ENCODE measurements around the gene SRP19.

DNA sequence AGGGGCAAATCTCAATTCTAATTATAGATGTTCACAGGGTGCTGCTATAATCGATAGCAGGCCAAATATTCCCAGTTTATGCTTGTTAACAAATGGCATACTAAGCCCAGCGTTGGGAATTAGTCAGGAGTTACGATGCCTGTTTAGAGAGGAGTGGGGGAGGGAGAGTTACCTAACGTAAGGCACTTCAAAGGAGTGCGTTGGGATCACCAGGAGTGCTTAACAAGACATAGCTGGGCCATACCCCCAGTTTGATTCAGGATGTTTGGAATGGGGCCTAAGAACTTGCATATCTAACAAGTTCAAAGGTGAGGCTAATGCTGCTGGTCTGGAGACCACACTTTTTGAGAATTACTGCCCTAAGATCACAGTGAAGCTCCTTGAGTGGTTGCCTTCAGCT is 14.5 kb upstream of the SRP19 start:
- TF ChIP-seq CTCF (IDR thresholded peaks at IDR 0.05; ENCODE audit: control extremely low read depth in 1 of 3, insufficient read depth in 1 of 3, low read depth in 1 of 3, low read length in 3 of 3), result no peak
- TF ChIP-seq SUZ12 (IDR thresholded peaks at IDR 0.05; ENCODE audit: low read length), result no peak
- TF ChIP-seq EGR1 (IDR thresholded peaks at IDR 0.05; ENCODE audit: borderline replicate concordance, low read depth, low read length), result no peak
- no peak for TF ChIP-seq CBX8 (IDR thresholded peaks at IDR 0.05; ENCODE audit: borderline replicate concordance, low read depth, low read length)
- TF ChIP-seq TAF1 (IDR thresholded peaks at IDR 0.05; ENCODE audit: low read depth, low read length), result no peak
- no peak for TF ChIP-seq KDM1A (IDR thresholded peaks at IDR 0.05; ENCODE audit: borderline replicate concordance, low read length)
- no peak for TF ChIP-seq ZNF274 (IDR thresholded peaks at IDR 0.05; ENCODE audit: borderline replicate concordance, extremely low read depth, low read length)
- TF ChIP-seq E2F6 (IDR thresholded peaks at IDR 0.05), result no peak
- no peak for TF ChIP-seq POLR2A (IDR thresholded peaks at IDR 0.05; ENCODE audit: control extremely low read depth in 1 of 2, low read depth in 2 of 2, low read length in 2 of 2)
- TF ChIP-seq CBX5 (IDR thresholded peaks at IDR 0.05; ENCODE audit: low read depth, low read length), result no peak
- no peak for TF ChIP-seq TEAD4 (IDR thresholded peaks at IDR 0.05; ENCODE audit: low read depth, low read length)
- no peak; the same call in 1 of the 2 replicates for TF ChIP-seq POLR2AphosphoS5 (IDR thresholded peaks at IDR 0.05; ENCODE audit: low read depth, low read length)
- no peak for TF ChIP-seq MAX (IDR thresholded peaks at IDR 0.05)
- no peak for TF ChIP-seq KDM5A (IDR thresholded peaks at IDR 0.05; ENCODE audit: low read length)
